Measurements from ENCODE around the gene GAL3ST1.
"Not testable (repeated sequence)": the region's sequence is repeated elsewhere in the genome, so short reads cannot be mapped to it uniquely, and the experiment has no call there.

GAL3ST1 gene

GRCh38 chr22:30574095-30574981 lies at the start of gene GAL3ST1:
TSS of gene GAL3ST1 (minus strand) at chr22:30574665. CDS start at chr22:30557392, 17,273 bp downstream.
- no peaks in the 10 kb centered on the region for H3K27me3 ChIP-seq (ENCODE audit: control insufficient read depth, insufficient read depth, low read length)
- H3K4me3 ChIP-seq (ENCODE audit: low read depth, low read length): no peak within 1 kb of the TSS
- TF ChIP-seq CTCF (IDR thresholded peaks at IDR 0.05): no peak
- no peak within 1 kb of the TSS for H2AFZ ChIP-seq
- H3K9me3 ChIP-seq (ENCODE audit: control insufficient read depth, low read length): no peaks in the 10 kb centered on the region
- H3K4me2 ChIP-seq (ENCODE audit: low read length): no peak within 1 kb of the TSS
- no peak within 1 kb of the TSS for H3K9ac ChIP-seq
- no peaks in the 10 kb centered on the region for H3K4me1 ChIP-seq
- no peak within 1 kb of the TSS for H3K27ac ChIP-seq
- no peaks in the 10 kb centered on the region for H3K36me3 ChIP-seq (ENCODE audit: control insufficient read depth, insufficient read depth, low read length)
- no peaks in the 10 kb centered on the region for H3K79me2 ChIP-seq

GRCh38 chr22:30619909-30620308 lies 45.4 kb upstream of the GAL3ST1 start:
- H3K36me3 ChIP-seq (ENCODE audit: control insufficient read depth, insufficient read depth, low read length); H3K4me2 ChIP-seq (ENCODE audit: low read length); H2AFZ ChIP-seq; H3K4me3 ChIP-seq (ENCODE audit: low read depth, low read length); H3K27ac ChIP-seq; H3K79me2 ChIP-seq; H3K4me1 ChIP-seq; H3K9me3 ChIP-seq (ENCODE audit: control insufficient read depth, low read length); H3K27me3 ChIP-seq (ENCODE audit: control insufficient read depth, insufficient read depth, low read length); H3K9ac ChIP-seq: not testable (repeated sequence)

- Histone ChIP-seq H3K4me1 (no peaks in the 10 kb centered on the region), H3K36me3 (ENCODE audit: control insufficient read depth, insufficient read depth, low read length) (no peaks in the 10 kb centered on the region), H3K79me2 (no peaks in the 10 kb centered on the region), H3K9ac (no peak overlapping the region), H3K27ac (no peak overlapping the region), H3K4me2 (ENCODE audit: low read length) (no peak overlapping the region), H3K4me3 (ENCODE audit: low read depth, low read length) (no peak overlapping the region), H3K27me3 (ENCODE audit: control insufficient read depth, insufficient read depth, low read length) (no peaks in the 10 kb centered on the region), H3K9me3 (ENCODE audit: control insufficient read depth, low read length) (no peaks in the 10 kb centered on the region), H2AFZ (no peak overlapping the region)
- no peak for TF ChIP-seq CTCF (IDR thresholded peaks at IDR 0.05)
Measured at GRCh38 chr22:30617819-30618218, 43.4 kb upstream of the GAL3ST1 start.

- Histone ChIP-seq H3K9ac (no peak overlapping the region), H3K79me2 (no peaks in the 10 kb centered on the region), H3K36me3 (ENCODE audit: control insufficient read depth, insufficient read depth, low read length) (no peaks in the 10 kb centered on the region), H3K27ac (no peak overlapping the region), H2AFZ (no peak overlapping the region), H3K27me3 (ENCODE audit: control insufficient read depth, insufficient read depth, low read length) (no peaks in the 10 kb centered on the region), H3K4me2 (ENCODE audit: low read length) (no peak overlapping the region), H3K4me3 (ENCODE audit: low read depth, low read length) (no peak overlapping the region), H3K4me1 (no peaks in the 10 kb centered on the region), H3K9me3 (ENCODE audit: control insufficient read depth, low read length) (no peaks in the 10 kb centered on the region)
- TF ChIP-seq CTCF (IDR thresholded peaks at IDR 0.05): no peak
Measured at GRCh38 chr22:30615543-30615954, 41.1 kb upstream of the GAL3ST1 start.

- H3K4me2 ChIP-seq (ENCODE audit: low read length): no peak overlapping the region
- H3K27me3 ChIP-seq (ENCODE audit: control insufficient read depth, insufficient read depth, low read length): no peaks in the 10 kb centered on the region
- no peaks in the 10 kb centered on the region for H3K4me1 ChIP-seq
- no peak overlapping the region for H3K4me3 ChIP-seq (ENCODE audit: low read depth, low read length)
- H3K9me3 ChIP-seq (ENCODE audit: control insufficient read depth, low read length): no peaks in the 10 kb centered on the region
- no peak for TF ChIP-seq CTCF (IDR thresholded peaks at IDR 0.05)
- no peak overlapping the region for H3K27ac ChIP-seq
- no peaks in the 10 kb centered on the region for H3K36me3 ChIP-seq (ENCODE audit: control insufficient read depth, insufficient read depth, low read length)
- H3K79me2 ChIP-seq: no peaks in the 10 kb centered on the region
- no peak overlapping the region for H2AFZ ChIP-seq
- H3K9ac ChIP-seq: no peak overlapping the region
Measured at GRCh38 chr22:30614879-30615278, 40.4 kb upstream of the GAL3ST1 start.

Measured in parathyroid adenoma (tissue), 2 donors.